GM21576 (cell line): ENCODE data around the gene HMGN2.
"Not testable (repeated sequence)": the region's sequence is repeated elsewhere in the genome, so short reads cannot be mapped to it uniquely, and the experiment has no call there.

ENCODE experiments used
- ATAC-seq: cut with Tn5 transposase; IDR thresholded peaks from one replicate; pipeline ENCODE4 v1.9.1; 2021; ENCODE audit warnings: mild to moderate bottlenecking, moderate library complexity; ENCODE audit not compliant: unreplicated experiment

Gene HMGN2

DNA sequence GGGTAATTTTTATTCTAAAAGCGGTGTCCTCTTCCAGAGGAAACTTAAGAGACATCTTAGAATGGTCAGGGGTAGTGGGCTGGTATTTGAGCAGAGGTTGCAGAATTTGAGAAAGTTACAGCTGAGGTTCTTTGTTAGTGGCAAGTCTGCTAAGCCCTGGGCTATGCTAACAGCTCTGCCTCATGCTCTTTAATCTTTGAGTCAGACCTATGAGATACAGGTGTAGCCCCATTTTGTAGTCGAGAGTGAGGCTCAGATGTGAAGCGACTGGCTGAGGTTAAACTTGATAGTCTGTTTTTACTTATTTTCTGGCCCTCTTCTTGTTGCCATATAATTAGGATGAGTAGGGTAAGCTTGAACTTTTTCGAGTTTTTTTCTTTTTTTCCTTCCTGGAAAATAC lies 4.7 kb downstream of the HMGN2 start:
- no peak for ATAC-seq

DNA sequence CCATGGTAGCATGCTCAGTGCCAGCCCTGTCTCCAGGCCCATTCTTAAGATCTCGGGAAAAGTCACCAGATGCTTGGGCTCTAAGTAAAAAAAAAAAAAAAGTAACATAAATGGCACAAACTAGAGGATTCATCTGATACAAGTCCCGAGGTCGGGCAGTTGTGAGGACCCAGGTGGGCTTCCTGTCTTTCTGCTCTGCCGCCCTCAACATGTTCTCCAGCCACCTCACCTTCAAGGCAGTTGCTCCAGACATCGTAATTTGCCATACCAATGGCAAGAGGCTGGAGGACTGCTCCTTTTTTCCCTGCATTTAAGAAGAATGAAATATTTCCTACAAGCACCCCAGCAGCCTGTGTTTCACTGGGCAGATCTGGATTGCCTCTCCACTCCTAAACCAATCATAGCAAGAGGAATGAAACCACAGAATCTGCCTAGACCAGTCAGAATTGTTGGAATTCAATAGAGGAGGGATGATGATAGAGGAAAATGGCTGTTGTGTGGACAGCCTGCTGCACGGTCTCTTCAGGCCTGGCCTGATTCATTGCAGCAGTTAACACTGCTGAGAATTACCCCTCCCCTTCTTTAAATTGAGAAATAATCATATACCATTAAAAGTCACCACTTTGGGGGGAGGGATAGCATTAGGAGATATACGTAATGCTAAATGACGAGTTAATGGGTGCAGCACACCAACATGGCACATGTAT lies 5.4 kb downstream of the HMGN2 start:
- ATAC-seq: no peak

DNA sequence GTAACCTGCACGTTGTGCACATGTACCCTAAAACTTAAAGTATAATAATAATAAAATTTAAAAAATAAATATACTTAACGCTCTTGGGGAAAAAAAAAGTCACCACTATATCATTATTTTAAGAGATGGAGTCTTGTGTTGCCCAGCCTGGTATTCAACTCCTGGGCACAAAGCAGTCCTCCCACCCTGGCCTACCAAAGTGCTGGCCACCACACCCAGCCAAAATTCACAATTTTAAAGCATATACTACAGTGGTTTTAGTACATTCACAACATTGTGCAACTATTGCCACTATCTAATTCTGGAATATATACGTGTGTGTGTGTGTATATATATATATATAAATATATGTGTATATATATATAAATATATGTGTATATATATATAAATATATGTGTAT lies 5.9 kb downstream of the HMGN2 start:
- ATAC-seq: no peak

DNA sequence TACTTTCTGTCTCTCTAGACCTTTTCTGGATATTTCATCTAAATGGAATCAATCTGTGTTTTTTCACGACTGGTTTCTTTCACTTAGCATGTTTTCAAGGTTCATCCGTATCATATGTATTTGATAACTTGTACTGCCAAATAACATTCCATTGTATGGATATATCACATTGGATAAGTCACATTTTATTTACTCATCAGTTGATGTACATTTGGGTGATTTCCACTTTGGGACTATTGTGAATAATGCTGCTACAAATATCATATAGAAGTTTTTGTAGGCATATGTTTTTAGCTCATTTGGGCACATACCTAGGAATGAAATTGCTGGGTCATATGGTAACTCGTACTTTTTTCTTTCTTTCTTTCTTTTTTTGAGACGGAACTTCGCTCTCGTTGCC lies 6.7 kb downstream of the HMGN2 start:
- ATAC-seq: no peak

DNA sequence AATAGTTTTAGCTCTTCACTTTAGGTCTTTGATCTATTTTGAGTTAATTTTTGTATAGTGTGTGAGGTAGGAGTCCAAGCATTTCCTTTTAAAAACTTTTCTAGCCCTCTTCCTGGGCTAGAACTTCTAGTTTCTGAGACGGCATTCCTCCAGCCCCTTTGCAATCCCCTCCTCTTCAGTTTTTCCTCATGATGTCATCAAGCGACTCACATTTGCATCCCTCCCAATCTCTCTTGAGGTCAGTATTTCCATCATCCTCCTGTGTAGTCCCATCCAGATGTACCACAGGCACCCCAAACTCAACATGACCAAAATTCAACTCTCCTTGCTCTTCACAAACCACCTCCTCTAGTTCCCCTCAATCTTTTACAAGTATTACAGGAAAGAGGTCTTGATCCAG lies 10.7 kb downstream of the HMGN2 start:
- no peak for ATAC-seq

DNA sequence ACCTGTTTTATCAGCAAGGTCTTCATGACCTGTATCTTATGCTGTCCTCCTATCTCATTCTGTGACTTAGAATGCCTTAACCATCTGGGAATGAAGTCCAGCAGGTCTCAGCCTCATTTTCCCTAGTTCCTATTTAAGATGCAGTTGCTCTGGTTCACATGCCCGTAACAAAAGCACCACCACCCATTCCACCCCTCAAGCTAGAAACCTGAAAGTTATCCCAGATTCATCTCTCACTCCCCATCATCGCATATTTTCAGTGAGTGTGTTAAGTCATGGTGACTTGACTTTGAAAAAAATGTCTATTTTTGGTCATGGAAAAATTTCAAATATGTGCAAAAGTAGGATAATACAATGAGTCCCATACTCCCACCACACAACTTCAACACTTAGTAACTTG lies 11.7 kb downstream of the HMGN2 start:
- ATAC-seq: no peak

DNA sequence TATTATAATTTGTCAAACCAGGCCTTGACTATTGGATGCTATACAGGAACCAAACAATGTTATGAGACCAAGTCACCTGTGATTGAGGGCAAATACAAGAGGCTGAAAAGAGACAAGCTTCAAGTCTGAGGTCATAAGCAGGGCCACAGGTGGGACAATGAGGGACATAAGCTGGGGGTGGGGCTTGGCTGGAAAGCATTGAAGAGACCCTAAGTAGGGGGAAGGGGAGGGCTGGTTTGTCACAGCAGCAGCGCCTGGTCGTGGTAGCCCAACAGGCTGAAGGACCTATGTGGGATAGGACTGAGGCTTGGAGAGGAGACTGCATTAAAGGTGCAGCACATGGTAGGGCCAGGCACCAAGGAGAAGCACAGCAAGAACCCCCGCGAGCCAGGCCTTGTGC lies 17.9 kb downstream of the HMGN2 start:
- ATAC-seq: no peak

DNA sequence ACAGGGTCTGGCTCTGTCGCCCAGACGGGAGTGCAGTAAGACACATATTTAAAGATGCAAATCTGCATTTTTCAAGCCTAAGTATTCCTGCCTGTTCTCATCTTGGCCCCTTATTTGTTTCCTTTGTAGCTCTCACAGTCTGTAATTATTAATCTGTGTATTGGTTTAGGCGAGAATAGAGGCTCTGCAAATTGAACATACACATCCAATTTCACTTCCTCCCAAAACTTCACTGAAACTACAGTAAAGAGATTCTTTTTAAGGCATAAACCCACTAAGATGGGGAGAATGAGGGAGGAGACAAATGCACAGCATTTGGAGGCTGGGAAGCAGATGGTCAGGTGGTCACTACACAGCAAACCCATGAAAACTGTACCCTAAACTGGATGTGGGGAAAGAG lies 21.0 kb downstream of the HMGN2 start:
- no peak for ATAC-seq

DNA sequence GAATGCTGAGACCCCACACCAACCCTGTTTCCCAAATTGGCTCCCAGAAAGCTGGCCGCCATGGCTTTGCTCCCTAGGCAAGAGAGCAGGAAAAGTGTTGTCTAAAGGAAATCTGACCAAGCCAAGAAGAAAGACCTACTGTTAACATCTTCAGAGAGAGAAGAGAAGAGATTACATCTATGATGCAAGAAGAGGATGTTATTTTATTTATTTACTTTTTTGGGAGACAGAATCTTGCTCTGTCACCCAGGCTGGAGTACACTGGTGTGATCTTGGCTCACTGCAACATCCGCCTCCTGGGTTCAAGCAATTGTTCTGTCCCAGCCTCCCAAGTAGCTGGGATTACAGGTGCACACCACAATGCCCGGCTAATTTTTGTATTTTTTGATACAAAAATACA lies 21.7 kb downstream of the HMGN2 start:
- ATAC-seq: no peak

DNA sequence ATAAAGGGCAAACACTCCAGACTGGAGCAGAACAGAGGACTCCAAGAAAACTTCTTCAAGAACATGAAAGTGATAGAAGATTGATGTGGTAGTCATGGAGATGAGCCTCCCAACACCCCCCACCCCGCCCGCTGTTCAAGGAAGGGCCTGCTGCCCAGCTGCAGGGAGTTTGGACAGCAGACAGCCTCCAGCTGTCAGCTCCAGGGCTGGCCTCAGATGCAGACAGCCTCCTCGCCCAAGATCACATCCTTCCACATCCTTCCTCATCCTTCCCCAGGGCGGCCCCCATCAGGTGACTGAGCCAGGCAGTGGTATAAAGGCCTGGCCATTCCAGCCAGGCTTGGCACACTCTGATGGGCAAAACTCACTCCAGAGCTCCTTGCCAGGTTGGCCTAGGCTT lies 24.6 kb downstream of the HMGN2 start:
- ATAC-seq: no peak

DNA sequence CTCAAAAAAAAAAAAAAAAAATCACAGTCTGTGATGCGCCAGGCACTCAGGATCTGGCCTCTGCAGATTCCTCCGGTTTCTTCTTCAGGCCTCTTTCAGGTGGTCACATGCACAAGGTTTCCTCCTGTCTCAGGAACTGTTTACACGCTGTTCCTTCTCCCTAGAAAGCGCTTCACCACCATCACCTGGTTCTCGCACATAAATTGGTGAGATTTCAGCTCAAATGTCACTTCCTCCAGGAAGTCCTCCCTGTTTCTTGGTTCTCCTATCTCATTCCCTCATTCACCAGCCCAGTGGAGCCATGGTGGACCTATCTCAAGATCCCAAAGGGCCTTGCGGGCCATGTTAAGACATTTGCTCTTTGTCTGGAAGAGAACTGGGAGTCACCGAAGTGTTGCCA lies 26.7 kb downstream of the HMGN2 start:
- ATAC-seq: no peak

DNA sequence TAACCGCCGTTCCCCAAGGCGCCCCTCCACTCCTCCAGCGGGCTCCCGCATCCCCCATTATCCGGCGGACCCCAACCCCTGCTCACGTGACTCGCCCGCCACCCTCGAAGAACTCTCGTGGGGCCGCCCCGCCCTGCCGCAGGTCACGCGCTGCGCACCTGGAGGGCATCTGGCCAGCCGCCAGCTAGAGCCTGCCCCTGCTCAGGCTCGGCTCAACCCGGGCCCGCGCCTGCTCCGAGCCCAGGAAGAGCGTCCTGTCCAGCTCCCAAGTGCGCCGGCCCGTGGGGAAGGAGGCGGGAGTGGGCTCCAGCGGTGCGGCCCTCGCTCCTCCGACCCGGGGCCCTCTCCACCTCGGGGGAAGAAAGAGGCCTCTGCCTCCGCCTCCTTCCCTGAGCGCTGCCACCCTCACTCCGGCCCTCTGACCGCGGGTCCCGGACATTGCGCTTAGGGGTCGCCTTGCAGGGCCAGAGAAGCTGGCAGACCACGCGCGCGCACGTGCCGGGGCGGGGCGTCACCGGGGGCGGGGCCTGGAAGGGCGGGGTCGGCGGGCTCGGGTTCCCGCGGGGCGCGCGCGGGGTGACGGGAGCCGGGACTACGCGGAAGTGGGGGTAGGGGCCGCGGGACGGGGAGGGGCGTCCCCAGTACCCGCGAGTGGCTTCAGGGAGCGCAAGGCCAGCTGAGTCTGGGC lies 28.4 kb downstream of the HMGN2 start:
- peak; percentile 59 for ATAC-seq

DNA sequence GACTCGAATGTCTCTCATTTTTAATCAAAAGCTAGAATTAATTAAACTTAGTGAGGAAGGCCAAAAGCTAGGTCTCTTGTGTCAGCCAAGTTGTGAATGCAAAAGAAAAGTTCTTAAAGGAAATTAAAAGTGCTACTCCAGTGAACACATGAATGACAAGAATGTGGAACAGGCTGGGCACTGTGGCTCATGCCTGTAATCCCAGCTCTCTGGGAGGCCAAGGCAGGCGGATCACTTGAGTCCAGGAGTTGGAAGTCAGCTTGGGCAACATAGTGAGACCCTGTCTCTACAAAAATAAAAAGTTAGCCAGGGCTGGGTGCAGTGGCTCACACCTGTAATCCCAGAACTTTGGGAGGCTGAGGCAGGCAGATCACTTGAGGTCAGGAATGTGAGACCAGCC lies 38.5 kb downstream of the HMGN2 start:
- not testable (repeated sequence) for ATAC-seq

DNA sequence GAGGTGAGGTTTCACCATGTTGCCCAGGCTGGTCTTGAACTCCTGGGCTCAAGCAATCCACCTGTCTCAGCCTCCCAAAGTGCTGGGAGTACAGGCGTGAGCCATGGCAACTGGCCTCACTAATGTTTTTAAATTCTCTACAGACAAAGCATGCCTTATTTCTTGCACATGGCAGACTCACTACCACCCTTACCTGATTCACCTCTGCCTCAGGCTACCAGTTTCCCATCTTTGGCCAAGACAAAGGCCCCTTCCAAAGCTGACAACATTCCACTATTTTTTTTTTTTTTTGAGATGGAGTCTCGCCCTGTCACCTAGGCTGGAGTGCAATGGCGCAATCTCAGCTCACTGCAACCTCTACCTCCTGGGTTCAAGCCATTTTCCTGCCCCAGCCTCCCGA lies 43.6 kb downstream of the HMGN2 start:
- not testable (repeated sequence) for ATAC-seq

DNA sequence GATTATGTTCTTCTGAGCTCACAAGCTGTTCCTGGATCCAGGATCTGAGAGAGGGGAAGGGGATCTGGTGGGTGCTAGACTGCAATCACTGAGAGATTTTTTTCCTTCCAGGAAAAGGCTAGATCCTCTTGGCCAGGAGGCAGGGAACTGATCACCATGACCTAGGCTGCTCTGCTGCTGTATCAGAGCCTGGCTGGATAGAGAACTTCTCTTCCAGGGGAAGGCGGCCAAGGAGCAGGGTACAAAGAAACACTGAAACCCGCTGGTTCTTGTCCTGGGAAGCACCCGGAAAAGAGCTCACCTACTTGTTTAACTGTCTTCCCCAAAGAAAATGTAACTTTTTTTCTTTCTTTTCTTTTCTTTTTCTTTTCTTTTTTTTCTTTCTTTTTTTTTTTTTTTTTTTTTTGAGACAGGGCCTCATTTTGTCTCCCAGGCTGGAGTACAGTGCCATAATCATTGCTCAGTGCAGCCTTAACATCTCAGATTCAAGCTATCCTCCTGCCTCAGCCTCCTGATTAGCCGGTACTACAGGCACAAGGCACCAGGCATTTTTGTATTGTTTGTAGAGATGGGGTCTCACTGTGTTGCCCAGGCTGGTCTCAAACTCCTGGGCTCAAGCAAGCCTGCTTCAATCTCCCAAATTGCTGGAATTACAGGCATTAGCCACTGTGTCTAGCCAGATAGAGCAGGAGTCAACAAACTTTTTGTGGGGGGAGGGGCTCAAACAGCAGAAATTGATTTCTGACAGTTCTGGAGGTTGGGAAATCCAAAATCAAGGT lies 44.9 kb downstream of the HMGN2 start:
- ATAC-seq: no peak

DNA sequence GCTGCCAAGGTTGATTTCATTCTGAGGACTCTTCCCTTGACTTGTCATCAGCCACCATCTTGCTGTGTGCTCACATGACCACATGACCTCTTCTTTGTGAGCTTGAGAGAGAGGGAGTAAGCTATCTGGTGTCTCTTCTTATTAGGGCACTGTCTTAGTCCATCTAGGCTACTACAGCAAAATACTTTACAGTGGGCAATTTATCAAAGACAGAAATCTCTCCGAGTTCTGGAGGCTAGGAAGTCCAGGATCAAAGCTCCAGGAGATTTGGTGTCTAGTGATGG lies 45.5 kb downstream of the HMGN2 start:
- no peak for ATAC-seq

DNA sequence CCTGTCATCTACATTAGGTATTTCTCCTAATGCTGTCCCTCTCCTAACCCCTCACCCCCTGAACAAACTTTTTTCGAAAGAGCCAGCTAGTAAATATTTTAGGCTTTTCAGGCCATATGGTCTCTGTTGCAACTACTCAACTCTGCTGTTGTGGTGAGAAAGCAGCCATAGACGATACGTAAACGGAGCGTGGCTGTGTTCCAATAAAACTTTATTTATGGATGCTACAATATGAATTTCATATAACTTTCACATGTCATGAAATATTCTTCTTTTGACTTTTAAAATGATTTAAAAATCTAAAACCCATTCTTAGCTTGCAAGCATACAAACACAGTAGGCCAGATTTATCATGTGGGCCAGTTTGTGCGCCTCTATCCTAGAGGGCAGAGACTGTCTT lies 46.1 kb downstream of the HMGN2 start:
- ATAC-seq: no peak

DNA sequence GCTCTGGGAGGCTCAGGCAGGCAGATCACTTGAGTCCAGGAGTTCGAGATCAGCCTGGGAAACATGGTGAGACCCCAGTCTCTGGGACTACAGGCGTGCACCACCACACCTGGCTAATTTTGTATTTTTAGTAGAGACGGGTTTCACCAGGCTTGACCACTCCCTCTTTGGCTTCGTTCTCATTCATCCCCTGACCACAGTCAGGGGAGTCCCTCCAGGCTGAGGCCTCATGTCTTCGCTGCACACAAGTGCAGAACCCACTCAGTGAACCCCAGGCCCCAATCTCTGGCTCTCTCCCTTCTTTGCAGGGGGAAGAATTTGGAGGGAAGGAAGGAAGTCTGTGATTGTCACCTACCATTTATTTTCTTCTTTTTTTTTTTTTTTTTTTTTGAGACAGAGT lies 48.1 kb downstream of the HMGN2 start:
- no peak for ATAC-seq

DNA sequence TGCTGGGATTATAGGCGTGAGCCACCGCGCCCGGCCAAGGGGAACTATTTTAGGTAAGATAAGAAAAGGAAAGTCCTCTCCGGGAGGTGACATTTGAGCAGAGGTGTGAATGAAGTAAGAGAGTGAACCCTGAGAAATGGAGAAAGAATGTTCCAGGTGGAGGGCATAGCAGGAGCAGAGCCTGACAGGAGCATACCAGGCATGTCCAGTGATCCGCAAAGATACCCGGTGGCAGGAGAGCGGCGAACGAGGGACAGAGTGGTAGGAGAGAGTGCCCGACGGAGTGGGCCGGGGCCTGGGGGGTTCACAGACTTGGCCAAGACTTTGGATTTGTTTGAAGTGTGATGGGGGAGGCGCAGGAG lies 49.4 kb downstream of the HMGN2 start:
- ATAC-seq: no peak

DNA sequence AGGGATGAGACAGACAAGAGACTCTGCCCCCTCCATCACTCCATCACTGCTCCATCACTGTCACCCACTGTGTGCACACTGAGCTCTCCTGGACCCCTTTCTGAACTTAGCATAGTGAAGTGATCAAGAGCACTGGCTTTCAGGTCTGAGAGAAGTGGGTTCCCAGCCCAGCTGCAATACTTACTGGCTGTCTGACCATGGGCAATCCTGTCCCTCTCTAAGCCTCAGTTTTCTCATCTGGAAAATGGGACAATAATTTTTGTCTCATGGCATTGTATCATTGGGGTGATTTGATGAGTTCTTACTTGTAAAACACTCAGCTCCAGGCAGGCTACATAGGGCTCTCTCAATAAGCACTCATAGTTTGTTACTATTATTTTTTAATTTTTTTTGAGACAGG lies 49.8 kb downstream of the HMGN2 start:
- no peak for ATAC-seq

DNA sequence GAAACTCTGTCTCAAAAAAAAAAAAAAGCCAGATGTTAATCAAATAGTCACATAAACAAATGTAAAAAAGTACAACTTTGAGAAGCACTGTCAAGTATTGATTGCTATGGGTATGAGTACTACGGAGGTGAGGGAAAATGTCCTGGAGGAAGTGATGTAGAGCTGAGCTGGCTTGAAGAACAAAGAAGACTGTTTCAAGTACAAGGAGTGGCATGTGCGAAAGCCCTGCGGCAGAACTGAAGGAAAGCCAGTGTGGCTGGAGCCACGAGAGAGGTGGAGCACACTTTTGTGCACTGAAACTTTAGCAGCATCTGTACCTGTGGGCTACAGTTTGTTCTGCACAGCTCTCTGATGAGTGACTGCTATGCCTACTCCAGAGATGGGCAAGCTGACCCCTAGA lies 51.9 kb downstream of the HMGN2 start:
- no peak for ATAC-seq
